ENCODE results near the gene RNU1-1. TPM values are rescaled to one million over a fixed set of nuclear protein-coding genes. Genes with fewer than 3 reads are reported as not detected.
"Not testable (repeated sequence)": the region's sequence is repeated elsewhere in the genome, so short reads cannot be mapped to it uniquely, and the experiment has no call there.

RNU1-1 gene
- total RNA-seq, 2 donors from 2014 or later, result 2,483 to 3,611 TPM

DNA sequence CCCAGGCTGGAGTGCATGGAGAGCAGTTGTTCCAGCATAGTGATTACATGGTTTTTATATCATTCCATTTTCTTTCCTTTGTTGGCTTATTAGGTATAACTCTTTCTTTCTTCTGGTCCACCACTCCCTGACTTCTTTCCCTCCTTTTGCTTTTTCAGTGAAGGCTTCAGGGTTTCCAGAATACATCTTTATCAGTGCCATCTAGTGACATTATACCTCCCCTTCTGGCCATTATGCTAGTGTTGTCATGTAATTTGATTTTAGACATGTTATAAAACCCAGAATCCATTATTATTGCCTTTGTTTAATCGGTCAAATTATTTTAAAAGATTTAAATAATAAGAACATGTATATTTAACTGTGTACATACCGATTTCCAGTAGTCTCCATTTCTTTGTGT is 10.6 kb downstream of the RNU1-1 start:
- Histone ChIP-seq H3K4me3 (ENCODE audit: low read length) (no peak overlapping the region), H3K27ac (ENCODE audit: low read depth, low read length) (no peak overlapping the region), H3K36me3 (ENCODE audit: control insufficient read depth, insufficient read depth, low read length) (no peaks in the 10 kb centered on the region), H3K4me1 (ENCODE audit: control insufficient read depth, insufficient read depth, low read length) (no peaks in the 10 kb centered on the region), H3K9me3 (ENCODE audit: control insufficient read depth, low read length) (peaks cover 12% of the 10 kb centered on the region), H3K9ac (ENCODE audit: extremely low read depth, low read length, poor library complexity, severe bottlenecking) (no peak overlapping the region), H3K27me3 (ENCODE audit: control insufficient read depth, insufficient read depth, low read length, poor library complexity, severe bottlenecking) (no peaks in the 10 kb centered on the region)
- Mint-ChIP-seq H3K4me1 (no peaks in the 10 kb centered on the region), H3K27me3 (ENCODE audit: insufficient read depth) (peaks cover 5% of the 10 kb centered on the region), H3K36me3 (ENCODE audit: low read depth) (peaks cover 3% of the 10 kb centered on the region), H3K4me3 (no peak overlapping the region), H3K27ac (no peak overlapping the region), H3K9me3 (peaks cover 6% of the 10 kb centered on the region)
- no peak for TF ChIP-seq CTCF (conservative IDR thresholded peaks at IDR 0.05)
- 100% methylated on average over 1 of the region's 2 CpGs; no CpG with 5 or more reads in 1 of the 2 experiments for WGBS, 2 experiments (ENCODE audit: insufficient coverage in 1 of 2, insufficient read length in 1 of 2)
- DNase-seq, result no peak

DNA sequence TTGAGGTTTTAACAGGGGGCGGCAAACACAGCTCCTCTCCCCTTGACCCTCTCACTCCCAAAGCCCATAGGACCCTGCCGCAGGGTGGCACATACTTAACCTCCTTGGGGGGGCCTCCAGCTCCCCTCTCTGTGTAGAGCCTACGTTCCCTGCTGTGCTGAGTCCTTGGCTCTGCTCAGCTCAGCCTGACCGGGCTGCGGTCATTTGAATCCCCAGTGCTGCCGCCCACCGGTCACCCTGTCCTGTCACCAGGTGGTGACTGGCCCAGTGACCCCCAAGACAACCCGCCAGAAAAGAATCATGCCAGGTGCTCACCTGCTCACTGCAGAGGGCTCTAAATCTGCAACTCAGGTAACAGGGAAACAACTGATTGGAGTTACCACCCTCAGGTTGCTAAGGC is 12.6 kb downstream of the RNU1-1 start:
- H3K4me3 Mint-ChIP-seq; H3K9ac ChIP-seq (ENCODE audit: extremely low read depth, low read length, poor library complexity, severe bottlenecking); DNase-seq; H3K36me3 Mint-ChIP-seq (ENCODE audit: low read depth); H3K9me3 Mint-ChIP-seq; H3K27ac ChIP-seq (ENCODE audit: low read depth, low read length); H3K4me1 Mint-ChIP-seq; H3K27me3 Mint-ChIP-seq (ENCODE audit: insufficient read depth); H3K4me1 ChIP-seq (ENCODE audit: control insufficient read depth, insufficient read depth, low read length); H3K36me3 ChIP-seq (ENCODE audit: control insufficient read depth, insufficient read depth, low read length); H3K4me3 ChIP-seq (ENCODE audit: low read length); H3K27ac Mint-ChIP-seq; H3K27me3 ChIP-seq (ENCODE audit: control insufficient read depth, insufficient read depth, low read length, poor library complexity, severe bottlenecking): not testable (repeated sequence)
- peaks cover 12% of the 10 kb centered on the region for H3K9me3 ChIP-seq (ENCODE audit: control insufficient read depth, low read length)
- 67 to 81% methylated on average over 3 to 8 of the region's 8 CpGs for WGBS, 2 experiments (ENCODE audit: insufficient coverage in 1 of 2, insufficient read length in 1 of 2)

DNA sequence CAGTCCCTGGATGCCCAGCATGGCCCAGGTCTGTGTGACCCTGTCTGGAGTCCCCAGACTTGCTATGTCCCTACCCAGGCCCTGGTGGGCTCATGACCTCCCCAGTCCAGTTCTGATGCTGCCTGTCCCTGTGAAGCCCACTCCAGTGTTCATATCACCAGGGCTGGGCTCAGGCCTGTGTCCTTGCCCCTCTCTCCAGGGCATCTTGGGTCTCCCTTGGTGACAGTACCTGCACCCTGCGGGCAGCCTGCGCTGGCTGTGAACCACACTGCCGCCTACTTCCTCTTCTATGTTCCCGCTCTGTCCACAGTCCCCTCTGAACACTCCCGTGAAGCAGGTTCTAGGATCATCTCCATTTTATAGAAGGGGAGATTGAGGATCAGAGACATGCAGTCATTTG is 13.1 kb downstream of the RNU1-1 start:
- H3K27ac ChIP-seq (ENCODE audit: low read depth, low read length); H3K4me3 Mint-ChIP-seq; H3K9ac ChIP-seq (ENCODE audit: extremely low read depth, low read length, poor library complexity, severe bottlenecking); H3K4me1 Mint-ChIP-seq; H3K27me3 Mint-ChIP-seq (ENCODE audit: insufficient read depth); H3K4me1 ChIP-seq (ENCODE audit: control insufficient read depth, insufficient read depth, low read length); H3K9me3 Mint-ChIP-seq; H3K4me3 ChIP-seq (ENCODE audit: low read length); H3K27ac Mint-ChIP-seq; H3K36me3 ChIP-seq (ENCODE audit: control insufficient read depth, insufficient read depth, low read length); H3K27me3 ChIP-seq (ENCODE audit: control insufficient read depth, insufficient read depth, low read length, poor library complexity, severe bottlenecking); H3K36me3 Mint-ChIP-seq (ENCODE audit: low read depth); DNase-seq: not testable (repeated sequence)
- H3K9me3 ChIP-seq (ENCODE audit: control insufficient read depth, low read length), result peaks cover 12% of the 10 kb centered on the region
- WGBS, 2 experiments (ENCODE audit: insufficient coverage in 1 of 2, insufficient read length in 1 of 2), result 93 to 99% methylated on average over 4 to 5 of the region's 5 CpGs

DNA sequence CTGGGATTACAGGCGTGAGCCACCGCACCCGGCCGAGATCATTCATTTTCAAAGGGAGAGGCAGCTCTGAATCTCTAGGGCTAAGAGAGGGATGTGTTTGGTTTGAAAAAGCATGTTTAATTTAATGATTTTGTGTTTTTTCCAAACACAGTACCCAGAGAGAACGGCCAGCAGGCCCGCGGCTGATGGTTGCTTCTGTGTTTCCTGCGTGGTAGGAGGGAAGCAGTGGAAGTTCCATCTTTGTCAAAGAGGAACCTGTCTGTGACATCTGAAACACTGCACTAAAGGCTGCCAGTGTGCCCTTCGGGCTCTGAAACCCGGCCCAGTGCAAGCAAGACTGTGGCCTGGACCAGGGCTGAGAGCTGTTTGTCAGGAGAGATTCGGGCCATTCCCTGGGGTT is 13.6 kb downstream of the RNU1-1 start:
- not testable (repeated sequence) for H3K27me3 Mint-ChIP-seq (ENCODE audit: insufficient read depth); H3K36me3 Mint-ChIP-seq (ENCODE audit: low read depth); H3K27ac ChIP-seq (ENCODE audit: low read depth, low read length); H3K4me1 Mint-ChIP-seq; H3K27me3 ChIP-seq (ENCODE audit: control insufficient read depth, insufficient read depth, low read length, poor library complexity, severe bottlenecking); DNase-seq; H3K27ac Mint-ChIP-seq; H3K9me3 ChIP-seq (ENCODE audit: control insufficient read depth, low read length); H3K4me3 ChIP-seq (ENCODE audit: low read length); H3K9ac ChIP-seq (ENCODE audit: extremely low read depth, low read length, poor library complexity, severe bottlenecking); H3K36me3 ChIP-seq (ENCODE audit: control insufficient read depth, insufficient read depth, low read length); H3K9me3 Mint-ChIP-seq; H3K4me1 ChIP-seq (ENCODE audit: control insufficient read depth, insufficient read depth, low read length)
- 93 to 100% methylated on average over 4 to 11 of the region's 11 CpGs for WGBS, 2 experiments (ENCODE audit: insufficient coverage in 1 of 2, insufficient read length in 1 of 2)
- H3K4me3 Mint-ChIP-seq, result peak overlapping the region; percentile 72

Measured in endodermal cell (in vitro differentiated cells).